Panc1 (cell line): ENCODE results near the gene FXYD7. TPM values are rescaled to one million over a fixed set of nuclear protein-coding genes. Genes with fewer than 3 reads are reported as not detected.

ENCODE experiments used
- ATAC-seq: fragments of 200-7000 bp; cut with Tn5 transposase; 2 replicates; pipeline ENCODE4 v1.9.1; 2020; ENCODE audit warnings: mild to moderate bottlenecking, moderate library complexity
- BruUV-seq: library from RNA; stranded (reverse); fragments of 400-500 nt; replicated peaks from 2 replicates; lab custom pipeline; 2021; lab: Mats Ljungman, UMichigan
- CTCF ChIA-PET: fragments of 300-600 bp; sonication (Branson Sonifier 250); formaldehyde crosslinking; loops from one replicate; lab custom pipeline; 2022; ENCODE audit warnings: antibody characterized with exemption; lab: Charles Lee
- POLR2A ChIA-PET: fragments of 300-600 bp; sonication (Branson Sonifier 250); formaldehyde crosslinking; loops from one replicate; lab custom pipeline; 2022; ENCODE audit warnings: antibody characterized with exemption; lab: Charles Lee
- DNase-seq: peaks from one replicate; pipeline ENCODE4 v3.0.0-alpha.2; 2010; ENCODE audit warnings: low read depth, low spot score
- H3K27ac ChIP-seq: 2 replicates; pipeline ENCODE4 v1.5.1; 2011; ENCODE audit warnings: mild to moderate bottlenecking, low read length, inconsistent platforms
- H3K27me3 ChIP-seq: fragments of 200-500 bp; sonication (Bioruptor generic); 2 replicates; pipeline ENCODE4 v1.6.0; 2014; ENCODE audit warnings: low read length, inconsistent platforms; ENCODE audit not compliant: control insufficient read depth, insufficient read depth
- H3K36me3 ChIP-seq: fragments of 200-500 bp; sonication (Bioruptor generic); 2 replicates; pipeline ENCODE4 v1.5.1; 2014; ENCODE audit warnings: inconsistent platforms, mild to moderate bottlenecking, low read length, moderate library complexity; ENCODE audit not compliant: control insufficient read depth, insufficient read depth
- H3K4me1 ChIP-seq: 2 replicates; pipeline ENCODE4 v1.5.1; 2011; ENCODE audit warnings: inconsistent platforms, mild to moderate bottlenecking, low read length, moderate library complexity; ENCODE audit not compliant: control insufficient read depth, insufficient read depth
- H3K4me3 ChIP-seq, 2 experiments: 2 replicates each; pipeline ENCODE4 v1.5.1; 2011 to 2012; ENCODE audit warnings: low read depth in 2 of 2, low read length in 2 of 2, mild to moderate bottlenecking in 2 of 2, inconsistent platforms in 1 of 2, moderate library complexity in 1 of 2
- H3K9me3 ChIP-seq: fragments of 200-500 bp; sonication (Bioruptor generic); 2 replicates; pipeline ENCODE4 v1.5.1; 2014; ENCODE audit warnings: low read depth, mild to moderate bottlenecking, inconsistent platforms, low read length, moderate library complexity; ENCODE audit not compliant: control insufficient read depth, insufficient read depth
- POLR2AphosphoS5 ChIP-seq: IDR thresholded peaks from 2 replicates; pipeline ENCODE4 v1.6.1; 2012; ENCODE audit warnings: mild to moderate bottlenecking, low read depth, low read length, moderate library complexity
- SIN3A ChIP-seq: IDR thresholded peaks from 2 replicates; pipeline ENCODE4 v1.6.1; 2012; ENCODE audit warnings: low read depth, mild to moderate bottlenecking, low read length, moderate library complexity, borderline replicate concordance; ENCODE audit not compliant: insufficient read depth
- TCF7L2 ChIP-seq: IDR thresholded peaks from 2 replicates; pipeline ENCODE4 v1.6.1; 2011; ENCODE audit warnings: mild to moderate bottlenecking, low read depth, low read length, inconsistent platforms
- in situ Hi-C: cut with HindIII; loops from 2 replicates; pipeline ENCODE4 v1.10.0; 2016; ENCODE audit warnings: low sequenced_read_pairs, low pct_unique_long_range_greater_than_20kb
- intact Hi-C: fragments of 100-400 bp; cut with micrococcal nuclease; formaldehyde crosslinking; loops from one replicate; pipeline ENCODE4 v1.10.0; 2022; ENCODE audit not compliant: unreplicated experiment
- total RNA-seq: library from RNA; stranded (reverse); gene quantifications from one replicate; pipeline ENCODE4 v1.2.1, GENCODE V29; 2021; ENCODE audit not compliant: unreplicated experiment
- TF ChIP-seq, protein P1 (sequence below), 2 experiments: IDR thresholded peaks; 2 replicates each; pipeline ENCODE4 v1.6.1; 2011 to 2012; ENCODE audit warnings: low read depth in 2 of 2, control low read depth in 1 of 2, low read length in 1 of 2, mild to moderate bottlenecking in 1 of 2, moderate library complexity in 1 of 2; ENCODE audit not compliant: insufficient read depth in 1 of 2
- TF ChIP-seq, protein P2 (sequence below): fragments of 450-650 bp; IDR thresholded peaks from 2 replicates; pipeline ENCODE4 v1.5.1; 2017; ENCODE audit warnings: mild to moderate bottlenecking

FXYD7 gene
- total RNA-seq, 1 experiment from 2014 or later, result not detected

DNA sequence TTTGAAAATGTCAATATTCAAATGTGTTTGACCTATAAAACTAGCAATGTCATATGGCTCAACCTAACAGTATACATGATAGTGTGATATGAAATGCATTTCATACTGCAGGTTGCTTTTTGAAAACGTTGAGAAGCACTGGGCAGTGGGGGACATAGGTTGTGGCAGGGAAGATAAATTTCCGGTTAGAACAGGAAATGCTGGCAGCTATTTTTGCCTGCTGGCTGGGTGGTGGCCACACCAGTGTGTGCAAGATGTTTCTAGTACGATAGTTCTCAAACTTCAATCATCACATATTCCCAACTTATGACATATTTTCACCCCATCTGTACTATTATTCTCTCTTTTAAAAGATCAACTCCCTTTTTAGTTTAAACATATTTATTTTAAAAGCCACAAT is 28.7 kb downstream of the FXYD7 start:
- ChIA-PET CTCF (interaction anchor here (1.0 kb wide), 1 partner anchor 36 kb away, joined by 3 read pairs; no protein-coding TSS in a partner anchor), POLR2A (no interaction called here)
- intact Hi-C loops (no loop called here), in situ Hi-C loops (no loop called here)
- Histone ChIP-seq H3K9me3 (peaks cover 4% of the 10 kb centered on the region; the same call in 1 of the 2 replicates), H3K27ac (no peak overlapping the region), H3K36me3 (no peaks in the 10 kb centered on the region), H3K4me1 (no peaks in the 10 kb centered on the region), H3K4me3 (no peak overlapping the region), H3K27me3 (no peaks in the 10 kb centered on the region)
- no TSS peak for BruUV-seq
- DNase-seq (no peak), ATAC-seq (no peak)
- TF ChIP-seq, protein P1, sequence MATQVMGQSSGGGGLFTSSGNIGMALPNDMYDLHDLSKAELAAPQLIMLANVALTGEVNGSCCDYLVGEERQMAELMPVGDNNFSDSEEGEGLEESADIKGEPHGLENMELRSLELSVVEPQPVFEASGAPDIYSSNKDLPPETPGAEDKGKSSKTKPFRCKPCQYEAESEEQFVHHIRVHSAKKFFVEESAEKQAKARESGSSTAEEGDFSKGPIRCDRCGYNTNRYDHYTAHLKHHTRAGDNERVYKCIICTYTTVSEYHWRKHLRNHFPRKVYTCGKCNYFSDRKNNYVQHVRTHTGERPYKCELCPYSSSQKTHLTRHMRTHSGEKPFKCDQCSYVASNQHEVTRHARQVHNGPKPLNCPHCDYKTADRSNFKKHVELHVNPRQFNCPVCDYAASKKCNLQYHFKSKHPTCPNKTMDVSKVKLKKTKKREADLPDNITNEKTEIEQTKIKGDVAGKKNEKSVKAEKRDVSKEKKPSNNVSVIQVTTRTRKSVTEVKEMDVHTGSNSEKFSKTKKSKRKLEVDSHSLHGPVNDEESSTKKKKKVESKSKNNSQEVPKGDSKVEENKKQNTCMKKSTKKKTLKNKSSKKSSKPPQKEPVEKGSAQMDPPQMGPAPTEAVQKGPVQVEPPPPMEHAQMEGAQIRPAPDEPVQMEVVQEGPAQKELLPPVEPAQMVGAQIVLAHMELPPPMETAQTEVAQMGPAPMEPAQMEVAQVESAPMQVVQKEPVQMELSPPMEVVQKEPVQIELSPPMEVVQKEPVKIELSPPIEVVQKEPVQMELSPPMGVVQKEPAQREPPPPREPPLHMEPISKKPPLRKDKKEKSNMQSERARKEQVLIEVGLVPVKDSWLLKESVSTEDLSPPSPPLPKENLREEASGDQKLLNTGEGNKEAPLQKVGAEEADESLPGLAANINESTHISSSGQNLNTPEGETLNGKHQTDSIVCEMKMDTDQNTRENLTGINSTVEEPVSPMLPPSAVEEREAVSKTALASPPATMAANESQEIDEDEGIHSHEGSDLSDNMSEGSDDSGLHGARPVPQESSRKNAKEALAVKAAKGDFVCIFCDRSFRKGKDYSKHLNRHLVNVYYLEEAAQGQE (IDR thresholded peaks at IDR 0.05; ENCODE audit: insufficient read depth in 1 of 2, low read depth in 2 of 2, low read length in 1 of 2), result no peak
- no peak for TF ChIP-seq TCF7L2
- TF ChIP-seq SIN3A, result no peak
- TF ChIP-seq, protein P2, sequence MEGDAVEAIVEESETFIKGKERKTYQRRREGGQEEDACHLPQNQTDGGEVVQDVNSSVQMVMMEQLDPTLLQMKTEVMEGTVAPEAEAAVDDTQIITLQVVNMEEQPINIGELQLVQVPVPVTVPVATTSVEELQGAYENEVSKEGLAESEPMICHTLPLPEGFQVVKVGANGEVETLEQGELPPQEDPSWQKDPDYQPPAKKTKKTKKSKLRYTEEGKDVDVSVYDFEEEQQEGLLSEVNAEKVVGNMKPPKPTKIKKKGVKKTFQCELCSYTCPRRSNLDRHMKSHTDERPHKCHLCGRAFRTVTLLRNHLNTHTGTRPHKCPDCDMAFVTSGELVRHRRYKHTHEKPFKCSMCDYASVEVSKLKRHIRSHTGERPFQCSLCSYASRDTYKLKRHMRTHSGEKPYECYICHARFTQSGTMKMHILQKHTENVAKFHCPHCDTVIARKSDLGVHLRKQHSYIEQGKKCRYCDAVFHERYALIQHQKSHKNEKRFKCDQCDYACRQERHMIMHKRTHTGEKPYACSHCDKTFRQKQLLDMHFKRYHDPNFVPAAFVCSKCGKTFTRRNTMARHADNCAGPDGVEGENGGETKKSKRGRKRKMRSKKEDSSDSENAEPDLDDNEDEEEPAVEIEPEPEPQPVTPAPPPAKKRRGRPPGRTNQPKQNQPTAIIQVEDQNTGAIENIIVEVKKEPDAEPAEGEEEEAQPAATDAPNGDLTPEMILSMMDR, result no peak
- no peak for TF ChIP-seq POLR2AphosphoS5

DNA sequence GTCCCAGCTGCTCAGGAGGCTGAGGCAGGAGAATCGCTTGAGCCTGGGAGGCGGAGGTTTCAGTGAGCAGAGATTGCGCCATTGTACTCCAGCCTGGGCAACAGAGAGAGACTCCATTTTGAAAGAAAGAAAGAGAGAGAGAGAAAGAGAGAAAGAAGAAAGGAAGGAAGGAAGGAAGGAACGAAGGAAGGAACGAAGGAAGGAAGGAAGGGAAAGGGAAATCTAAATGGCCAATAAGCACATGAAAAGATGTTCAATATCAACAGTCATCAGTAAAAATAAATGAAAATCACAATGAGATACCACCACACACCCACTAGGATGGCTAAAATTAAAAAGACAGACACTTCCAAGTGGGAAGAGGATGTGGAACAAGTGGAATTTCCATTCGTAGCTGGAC is 31.2 kb downstream of the FXYD7 start:
- POLR2A ChIA-PET, result no interaction called here
- H3K9me3 ChIP-seq, result no peaks in the 10 kb centered on the region
- no TSS peak for BruUV-seq
- CTCF ChIA-PET, result no interaction called here
- ATAC-seq (no peak), DNase-seq (no peak)
- H3K4me3 ChIP-seq, result no peak overlapping the region
- H3K36me3 ChIP-seq, result no peaks in the 10 kb centered on the region
- in situ Hi-C loops (no loop called here), intact Hi-C loops (no loop called here)
- TF ChIP-seq, protein P2, result no peak
- TF ChIP-seq POLR2AphosphoS5, result no peak
- no peak for TF ChIP-seq TCF7L2
- TF ChIP-seq, protein P1 (IDR thresholded peaks at IDR 0.05; ENCODE audit: insufficient read depth in 1 of 2, low read depth in 2 of 2, low read length in 1 of 2), result no peak
- no peak for TF ChIP-seq SIN3A
- H3K4me1 ChIP-seq, result no peaks in the 10 kb centered on the region
- H3K27ac ChIP-seq, result no peak overlapping the region
- 0 out of 2 replicates have a peak, but pooled peaks cover 2% of the 10 kb centered on the region for H3K27me3 ChIP-seq
